Vagina (tissue), 2 donors: Measurements from ENCODE around the gene ACSF3.

Experiments used
- POLR2A ChIP-seq, 2 donors: fragments of 450-650 bp; IDR thresholded peaks; one replicate each; pipeline ENCODE4 v1.6.1; 2017; ENCODE audit warnings: antibody characterized with exemption in 2 of 2, mild to moderate bottlenecking in 2 of 2, moderate library complexity in 2 of 2
- TF ChIP-seq, protein P1 (sequence below), 3 experiments: fragments of 450-650 bp in 2 of 3; fragments of 200-600 bp in 1 of 3; sonication (generic) in 1 of 3; IDR thresholded peaks; one replicate each; pipeline ENCODE4 v1.5.1; 2017 to 2019; ENCODE audit warnings: antibody characterized with exemption in 3 of 3, mild to moderate bottlenecking in 2 of 3, moderate library complexity in 2 of 3

- TF ChIP-seq, protein P1, sequence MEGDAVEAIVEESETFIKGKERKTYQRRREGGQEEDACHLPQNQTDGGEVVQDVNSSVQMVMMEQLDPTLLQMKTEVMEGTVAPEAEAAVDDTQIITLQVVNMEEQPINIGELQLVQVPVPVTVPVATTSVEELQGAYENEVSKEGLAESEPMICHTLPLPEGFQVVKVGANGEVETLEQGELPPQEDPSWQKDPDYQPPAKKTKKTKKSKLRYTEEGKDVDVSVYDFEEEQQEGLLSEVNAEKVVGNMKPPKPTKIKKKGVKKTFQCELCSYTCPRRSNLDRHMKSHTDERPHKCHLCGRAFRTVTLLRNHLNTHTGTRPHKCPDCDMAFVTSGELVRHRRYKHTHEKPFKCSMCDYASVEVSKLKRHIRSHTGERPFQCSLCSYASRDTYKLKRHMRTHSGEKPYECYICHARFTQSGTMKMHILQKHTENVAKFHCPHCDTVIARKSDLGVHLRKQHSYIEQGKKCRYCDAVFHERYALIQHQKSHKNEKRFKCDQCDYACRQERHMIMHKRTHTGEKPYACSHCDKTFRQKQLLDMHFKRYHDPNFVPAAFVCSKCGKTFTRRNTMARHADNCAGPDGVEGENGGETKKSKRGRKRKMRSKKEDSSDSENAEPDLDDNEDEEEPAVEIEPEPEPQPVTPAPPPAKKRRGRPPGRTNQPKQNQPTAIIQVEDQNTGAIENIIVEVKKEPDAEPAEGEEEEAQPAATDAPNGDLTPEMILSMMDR (IDR thresholded peaks at IDR 0.05), result no peak
- no peak for TF ChIP-seq POLR2A (IDR thresholded peaks at IDR 0.05)
Measured at GRCh38 chr16:89048090-89048725, 45.4 kb upstream of the ACSF3 start.
